NCI-H82 treated with DMSO at 0.1 percent for 48 hours (cell line): ENCODE measurements around the gene SH2D2A.
A peak's percentile ranks its signal among the peaks of the same experiment; 100 is the strongest.
"Not testable (repeated sequence)": the region's sequence is repeated elsewhere in the genome, so short reads cannot be mapped to it uniquely, and the experiment has no call there.

Experiments used
- DNase-seq: peaks from one replicate; lab custom pipeline; 2025; ENCODE audit not compliant: unreplicated experiment; lab: John Stamatoyannopoulos, UW

The SH2D2A gene

GRCh38 chr1:156775799-156776198 is 40.8 kb downstream of the SH2D2A start:
- DNase-seq: no peak

DNA sequence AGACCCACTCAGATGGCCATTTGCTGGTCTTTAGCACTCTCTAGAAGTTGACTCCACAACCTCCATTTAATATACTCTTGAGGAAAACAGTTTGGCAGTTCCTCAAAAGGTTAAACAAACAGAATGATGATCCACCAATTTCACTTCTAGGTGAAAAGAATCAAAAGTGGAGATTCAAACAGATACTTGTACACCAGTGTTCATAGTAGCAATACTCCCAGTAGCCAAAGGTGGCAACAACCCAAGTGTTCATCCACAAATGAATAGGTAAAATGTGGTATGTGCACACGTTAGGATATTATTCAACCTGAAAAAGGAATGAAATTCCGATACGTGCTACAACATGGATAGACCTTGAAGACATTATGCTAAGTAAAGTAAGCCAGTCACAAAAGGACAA is 43.0 kb downstream of the SH2D2A start:
- DNase-seq: no peak

GRCh38 chr1:156772728-156773497 is 43.7 kb downstream of the SH2D2A start:
- DNase-seq: no peak

DNA sequence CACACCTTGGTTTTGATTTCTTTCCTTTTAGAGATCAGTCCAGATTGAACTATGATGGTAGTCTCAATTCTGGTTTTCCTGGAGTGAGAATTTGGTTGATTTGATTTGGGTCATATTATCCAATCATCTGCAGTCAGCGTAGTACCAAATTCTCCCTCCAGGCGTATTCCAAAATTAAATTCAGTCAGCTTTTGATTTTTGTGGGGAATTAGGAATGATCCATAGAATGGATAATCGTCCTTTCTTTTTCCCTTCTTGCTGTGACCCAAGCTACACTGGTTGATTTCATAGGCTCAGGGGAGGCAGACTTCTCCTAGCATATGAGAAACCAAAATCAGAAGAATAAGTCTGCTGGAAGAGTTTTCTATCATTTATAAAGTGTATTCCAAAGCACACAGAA is 44.4 kb downstream of the SH2D2A start:
- no peak for DNase-seq

DNA sequence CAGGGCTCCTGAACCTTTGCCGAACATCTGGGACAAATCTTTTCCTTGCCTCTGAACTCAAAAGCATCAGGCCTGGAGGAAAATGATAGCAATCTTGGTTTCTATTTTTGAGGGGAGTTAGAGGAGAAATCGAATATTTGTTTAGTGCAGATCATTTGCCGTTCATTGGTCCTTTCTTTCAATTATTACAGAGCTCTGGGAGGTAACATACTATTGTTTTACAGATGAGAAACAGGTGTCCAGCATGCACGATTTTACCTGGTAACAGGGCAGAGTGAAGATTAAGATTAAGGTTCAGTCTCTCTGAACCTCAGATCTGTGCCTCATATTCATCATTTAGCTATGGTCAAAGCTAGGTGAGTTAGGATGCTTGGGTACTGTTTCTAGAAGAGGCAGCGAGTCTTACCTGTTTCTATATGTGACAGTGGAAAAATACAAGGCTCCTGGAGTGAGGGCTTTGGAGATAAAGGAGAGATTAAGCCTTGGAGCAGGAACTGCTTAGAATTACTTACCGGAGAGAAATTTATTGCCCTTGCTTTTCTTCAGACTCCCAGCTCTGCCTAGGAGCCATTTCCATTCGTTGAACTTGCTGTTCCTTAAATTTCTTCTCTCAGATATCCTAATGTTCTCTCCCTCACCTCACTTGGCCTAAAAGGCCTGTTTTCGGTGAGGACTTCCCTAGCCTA is 47.9 kb downstream of the SH2D2A start:
- DNase-seq: no peak

- no peak for DNase-seq
Measured at GRCh38 chr1:156767879-156768604, 48.6 kb downstream of the SH2D2A start.

DNA sequence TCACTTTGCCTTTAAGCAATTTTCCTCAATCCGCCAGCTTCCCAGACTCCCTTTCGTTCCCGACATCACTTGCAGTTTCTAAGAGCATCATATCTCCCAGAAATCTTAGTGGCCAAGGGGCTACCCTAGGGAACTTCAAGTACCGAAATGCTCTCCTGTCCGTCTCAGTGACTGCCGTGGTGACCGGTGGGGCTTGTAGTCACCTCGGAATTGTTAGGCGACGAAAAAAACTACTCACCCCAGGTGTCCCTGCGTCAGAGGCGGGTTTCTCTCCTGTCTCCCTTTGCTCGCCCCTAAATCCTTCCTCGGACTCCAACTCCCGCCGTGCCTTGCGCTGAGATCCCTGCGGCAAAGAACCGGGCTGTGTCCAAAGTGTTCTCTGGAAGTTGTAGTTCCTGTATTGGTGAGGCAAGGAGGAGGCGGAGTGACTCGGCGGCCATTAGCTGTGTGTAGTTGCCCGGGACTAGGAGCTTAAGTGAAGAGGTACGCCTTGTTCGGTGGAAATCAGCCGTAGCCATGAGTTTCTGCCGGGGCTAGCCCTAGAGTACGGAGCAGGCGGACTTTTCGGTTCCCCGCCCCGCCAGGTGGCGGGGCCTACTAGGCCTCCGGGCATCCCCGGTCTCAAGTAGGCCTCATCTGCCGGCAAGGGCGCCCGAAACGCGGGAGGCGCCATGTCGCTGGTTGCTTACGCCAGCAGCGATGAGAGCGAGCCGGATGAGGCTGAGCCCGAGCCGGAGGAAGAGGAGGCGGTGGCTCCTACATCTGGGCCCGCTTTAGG is 49.4 kb downstream of the SH2D2A start, which contains the start of gene PRCC:
Gene PRCC (plus strand): TSS at position 435 of the 778 bp plus-strand sequence. CDS start 237 bp downstream, at position 672.
- peak; percentile 100 for DNase-seq

DNA sequence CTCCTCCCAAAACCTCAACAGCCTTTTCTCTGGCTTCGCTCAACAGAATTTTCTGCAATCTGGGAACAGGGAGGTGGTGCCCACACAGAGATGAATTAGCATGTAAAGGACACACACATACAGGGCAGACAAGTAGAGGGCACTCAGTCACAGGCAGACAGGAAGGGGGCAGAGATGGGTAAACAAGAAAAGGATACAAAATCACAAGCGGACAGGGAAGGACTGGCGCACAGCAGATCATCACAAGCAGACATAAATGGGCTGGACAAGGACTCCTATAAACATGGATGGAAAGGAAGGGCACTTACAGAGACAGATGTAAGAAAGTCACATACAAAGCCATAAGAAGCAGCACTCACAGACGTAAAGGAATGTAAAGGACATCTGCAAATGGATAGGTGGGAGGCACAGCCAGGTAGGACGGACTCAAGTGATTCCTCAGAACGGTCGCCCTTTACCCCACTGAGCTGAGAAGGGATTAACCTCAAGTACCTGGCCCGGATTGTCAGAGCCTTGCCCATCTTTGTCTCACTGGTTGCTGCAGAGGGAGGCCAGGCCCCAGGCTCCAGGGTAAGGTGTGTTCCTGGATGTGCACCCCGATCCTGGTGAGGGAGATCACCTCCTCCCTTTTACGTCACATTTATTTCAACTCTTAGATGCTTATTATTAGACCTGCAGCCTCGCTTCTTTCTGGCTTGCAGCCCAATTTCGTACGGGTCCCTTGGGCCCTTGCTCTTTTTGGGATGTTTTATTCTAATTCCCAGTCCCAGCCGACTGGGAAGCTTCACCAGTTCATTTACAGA is 50.1 kb downstream of the SH2D2A start:
- DNase-seq: peak; percentile 52

DNA sequence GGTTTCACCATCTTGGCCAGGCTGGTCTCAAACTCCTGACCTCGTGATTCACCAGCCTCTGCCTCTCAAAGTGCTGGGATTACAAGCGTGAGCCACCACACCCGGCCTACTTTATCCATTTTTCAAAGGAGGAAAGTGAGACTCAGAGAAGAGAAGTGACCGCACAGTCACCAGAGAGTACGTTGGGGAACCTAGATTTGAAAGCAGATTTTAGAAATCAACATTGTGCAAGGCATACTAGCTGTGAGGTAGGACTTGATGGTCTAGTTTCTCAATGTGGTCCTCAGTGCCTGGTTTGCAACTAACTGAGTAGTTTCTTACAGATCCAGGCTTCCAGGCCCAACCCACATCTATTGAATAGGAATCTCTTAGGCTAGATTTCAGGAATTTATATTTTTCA is 51.0 kb downstream of the SH2D2A start:
- DNase-seq: no peak

GRCh38 chr1:156765136-156765535 is 51.5 kb downstream of the SH2D2A start:
- DNase-seq: not testable (repeated sequence)

- DNase-seq: peak; percentile 73
Measured at GRCh38 chr1:156760796-156761104, 55.9 kb downstream of the SH2D2A start.

DNA sequence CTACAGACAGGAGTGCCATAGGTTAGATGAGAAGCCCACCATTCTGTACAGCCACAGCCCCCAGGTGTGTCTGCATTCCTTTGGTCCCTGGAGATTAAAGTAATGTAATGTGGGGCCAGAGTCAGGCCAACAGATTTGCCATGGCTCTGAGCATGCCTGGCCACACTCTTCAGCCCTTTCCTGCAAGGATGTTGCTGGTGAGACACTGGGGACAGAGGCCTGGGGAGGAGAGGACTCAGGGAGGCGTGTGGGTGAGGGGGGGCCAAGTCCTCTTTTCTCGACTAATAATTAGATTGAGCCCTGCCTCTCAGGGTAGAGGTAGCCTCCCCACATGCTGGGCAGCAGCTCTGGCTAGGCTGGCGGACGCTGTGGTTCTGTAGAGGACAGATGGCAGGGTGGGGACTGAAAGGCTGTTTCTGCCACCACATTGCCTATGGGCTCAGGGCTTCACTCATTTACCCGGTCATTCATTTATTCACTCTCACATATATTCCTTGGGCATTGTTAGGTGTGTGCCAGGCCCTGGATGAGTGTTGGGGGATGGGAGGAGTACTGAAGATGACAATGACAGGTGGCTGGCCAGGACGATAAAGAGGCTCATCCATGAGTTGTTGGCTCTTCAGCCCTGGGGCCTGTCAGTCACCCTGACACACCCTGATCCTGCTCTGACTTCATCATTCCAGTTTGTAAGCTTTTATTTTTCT is 56.4 kb downstream of the SH2D2A start:
- DNase-seq: peak; percentile 96

GRCh38 chr1:156757572-156758253 is 58.9 kb downstream of the SH2D2A start:
- not testable (repeated sequence) for DNase-seq

- DNase-seq: no peak
Measured at GRCh38 chr1:156756355-156756754, 60.3 kb downstream of the SH2D2A start.
